IMR-90 (cell line): Measurements from ENCODE around the gene PAQR4.

Experiments used
- MXI1 ChIP-seq: IDR thresholded peaks from 2 replicates; pipeline ENCODE4 v1.6.1; 2012; ENCODE audit warnings: low read depth, mild to moderate bottlenecking, low read length, moderate library complexity, borderline replicate concordance
- POLR2A ChIP-seq: IDR thresholded peaks from 2 replicates; pipeline ENCODE4 v1.6.1; 2012; ENCODE audit warnings: mild to moderate bottlenecking, low read depth, low read length
- RFX5 ChIP-seq: IDR thresholded peaks from 2 replicates; pipeline ENCODE4 v1.8.0; 2012; ENCODE audit warnings: low read depth, mild to moderate bottlenecking, low read length, moderate library complexity
- SMC3 ChIP-seq: fragments of 150-350 bp; IDR thresholded peaks from 2 replicates; pipeline ENCODE4 v1.6.1; 2016; ENCODE audit warnings: low read depth, mild to moderate bottlenecking, antibody characterized with exemption, low read length, moderate library complexity
- TF ChIP-seq, protein P1 (sequence below): conservative IDR thresholded peaks from 2 replicates; pipeline ENCODE4 v1.5.1; 2012; ENCODE audit warnings: mild to moderate bottlenecking, low read depth, low read length, improper control_type of control experiment

DNA sequence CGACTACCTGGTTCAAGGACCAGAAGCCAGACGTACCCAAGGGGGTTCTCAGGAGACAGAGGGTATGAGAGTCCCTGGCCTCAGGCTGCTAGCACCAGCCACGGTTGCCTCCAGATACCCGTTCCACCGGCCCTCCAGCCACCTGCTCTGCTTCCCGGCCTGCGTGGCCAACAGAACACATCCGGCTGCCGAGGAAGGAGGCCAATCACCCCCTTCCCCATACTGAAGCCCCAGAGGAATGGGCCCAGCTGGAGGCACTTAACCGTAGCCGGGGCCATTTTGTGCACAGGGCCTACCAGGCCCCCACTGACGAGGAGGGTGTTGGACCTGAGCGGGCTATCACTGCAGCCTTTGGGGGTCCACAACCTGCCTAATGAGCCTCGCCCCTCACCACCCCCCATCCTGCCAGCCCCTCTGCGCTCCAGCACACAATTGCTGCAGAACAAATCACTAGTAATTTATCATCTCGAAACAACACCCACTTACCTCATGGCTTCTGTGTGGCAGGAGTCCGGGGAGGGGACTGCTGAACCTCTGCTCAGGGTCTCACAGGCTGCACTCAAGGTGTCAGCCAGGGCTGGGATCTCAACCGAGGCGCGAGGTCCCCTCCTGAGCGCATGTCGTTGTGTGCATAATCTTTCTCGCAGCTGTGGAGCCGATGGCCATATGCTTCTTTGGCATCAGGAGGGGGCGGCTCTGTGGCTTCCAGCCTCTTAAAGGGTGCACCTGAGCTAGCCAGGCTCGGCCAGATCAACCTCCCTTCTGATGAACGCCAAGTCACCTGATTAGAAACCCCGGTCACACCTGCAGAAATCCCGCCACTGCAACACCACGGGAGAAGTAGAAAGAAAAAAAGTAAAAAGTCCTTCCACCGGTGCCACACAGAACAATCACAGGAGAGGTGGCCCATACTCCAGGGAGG, 15.2 kb upstream of the PAQR4 start:
- TF ChIP-seq MXI1: no peak
- TF ChIP-seq, protein P1, sequence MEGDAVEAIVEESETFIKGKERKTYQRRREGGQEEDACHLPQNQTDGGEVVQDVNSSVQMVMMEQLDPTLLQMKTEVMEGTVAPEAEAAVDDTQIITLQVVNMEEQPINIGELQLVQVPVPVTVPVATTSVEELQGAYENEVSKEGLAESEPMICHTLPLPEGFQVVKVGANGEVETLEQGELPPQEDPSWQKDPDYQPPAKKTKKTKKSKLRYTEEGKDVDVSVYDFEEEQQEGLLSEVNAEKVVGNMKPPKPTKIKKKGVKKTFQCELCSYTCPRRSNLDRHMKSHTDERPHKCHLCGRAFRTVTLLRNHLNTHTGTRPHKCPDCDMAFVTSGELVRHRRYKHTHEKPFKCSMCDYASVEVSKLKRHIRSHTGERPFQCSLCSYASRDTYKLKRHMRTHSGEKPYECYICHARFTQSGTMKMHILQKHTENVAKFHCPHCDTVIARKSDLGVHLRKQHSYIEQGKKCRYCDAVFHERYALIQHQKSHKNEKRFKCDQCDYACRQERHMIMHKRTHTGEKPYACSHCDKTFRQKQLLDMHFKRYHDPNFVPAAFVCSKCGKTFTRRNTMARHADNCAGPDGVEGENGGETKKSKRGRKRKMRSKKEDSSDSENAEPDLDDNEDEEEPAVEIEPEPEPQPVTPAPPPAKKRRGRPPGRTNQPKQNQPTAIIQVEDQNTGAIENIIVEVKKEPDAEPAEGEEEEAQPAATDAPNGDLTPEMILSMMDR: no peak
- no peak for TF ChIP-seq POLR2A
- TF ChIP-seq RFX5: no peak
- TF ChIP-seq SMC3: no peak
